Kidney (tissue), 14 donors: Measurements from ENCODE around the gene SZT2. TPM values are rescaled to one million over a fixed set of nuclear protein-coding genes. Genes with fewer than 3 reads are reported as not detected.

Source experiments
- DNase-seq, 5 donors: peaks; one replicate each; pipeline ENCODE4 v3.0.0-alpha.2; 2013 to 2020
- FAIRE-seq: peaks from 2 replicates; lab custom pipeline; 2012; peaks lifted over from hg19 to GRCh38; lab: Jason Lieb, UNC
- H3K27ac ChIP-seq, 2 donors: one replicate each; pipeline ENCODE4 v1.7.0; 2013; ENCODE audit warnings: low read depth in 2 of 2, low read length in 2 of 2, inconsistent platforms in 1 of 2
- H3K27me3 ChIP-seq: one replicate; pipeline ENCODE4 v1.7.1; 2013; ENCODE audit warnings: low read length, inconsistent platforms; ENCODE audit not compliant: control insufficient read depth, insufficient read depth
- H3K36me3 ChIP-seq, 3 donors: one replicate each; pipeline versions ENCODE4 v1.7.0 to v1.7.1; 2013; ENCODE audit warnings: low read length in 3 of 3, control low read depth in 1 of 3, inconsistent platforms in 1 of 3; ENCODE audit not compliant: insufficient read depth in 3 of 3, control insufficient read depth in 2 of 3
- H3K4me1 ChIP-seq, 3 donors: one replicate each; pipeline versions ENCODE4 v1.7.0 to v1.7.1; 2013; ENCODE audit warnings: low read length in 3 of 3, inconsistent platforms in 1 of 3, low read depth in 1 of 3; ENCODE audit not compliant: control insufficient read depth in 2 of 3, insufficient read depth in 2 of 3
- H3K4me3 ChIP-seq, 3 donors: one replicate each; pipeline versions ENCODE4 v1.7.0 to v1.8.1; 2013; ENCODE audit warnings: low read length in 3 of 3, control low read depth in 1 of 3, inconsistent platforms in 1 of 3
- H3K9ac ChIP-seq, 3 donors: one replicate each; pipeline versions ENCODE4 v1.7.0 to v1.7.1; 2013; ENCODE audit warnings: low read length in 3 of 3, control low read depth in 1 of 3, inconsistent platforms in 1 of 3
- H3K9me3 ChIP-seq, 3 donors: one replicate each; pipeline versions ENCODE4 v1.7.0 to v1.7.1; 2013; ENCODE audit warnings: low read length in 3 of 3, control low read depth in 1 of 3, inconsistent platforms in 1 of 3; ENCODE audit not compliant: control insufficient read depth in 2 of 3, insufficient read depth in 1 of 3
- CTCF ChIP-seq: IDR thresholded peaks from 3 replicates; pipeline ENCODE4 v1.5.1; 2012; ENCODE audit warnings: mild to moderate bottlenecking, moderate library complexity, borderline replicate concordance; ENCODE audit not compliant: insufficient read depth; ENCODE audit errors: extremely low read depth
- intact Hi-C: fragments of 100-400 bp; cut with DNase I; formaldehyde crosslinking; loops from one replicate; pipeline ENCODE4 v1.11.1; 2022
- polyA plus RNA-seq: library from polyadenylated mRNA; stranded (reverse); fragments of 350-450 nt; fragmentation: Illumina TruSeq; extraction: RNeasy Lipid Tissue Mini Kit (QIAGEN cat#74804); gene quantifications from one replicate; pipeline ENCODE4 v1.2.3, GENCODE V29; 2014; ENCODE audit warnings: low read depth, low replicate concordance; ENCODE audit not compliant: insufficient read depth
- total RNA-seq: library from RNA; stranded (reverse); fragmentation: NEBNext Ultra II Directional; extraction: Animal tissue kit (Norgen Biotek cat#: 25700); gene quantifications from one replicate; pipeline ENCODE4 v1.2.1, GENCODE V29; 2021
- donor health status: control.
- donor health status: control.
- donor health status: control.
- donor health status: control.
- donor health status: control.
- donor health status: DM: yes; HTN: yes; CAD: no.
- donor health status: Normal renal cell carcinoma (clear cell type).

The SZT2 gene
- total and polyA plus RNA-seq, 2 donors from 2014 or later = 10.4 to 66.8 TPM

GRCh38 chr1:43426221-43426620 lies 36.5 kb downstream of the SZT2 start:
- Histone ChIP-seq H3K27ac (no peak overlapping the region), H3K36me3 (peaks cover 7 to 91% (median 70%) of the 10 kb centered on the region in 3 donors), H3K9me3 (no peaks in the 10 kb centered on the region), H3K27me3 (no peaks in the 10 kb centered on the region), H3K4me1 (no peaks in the 10 kb centered on the region), H3K4me3 (no peak overlapping the region), H3K9ac (no peak overlapping the region)
- FAIRE-seq (no peak), DNase-seq (peak in 1 of 5 donors; percentile 51)
- intact Hi-C loops = no loop called here
- TF ChIP-seq CTCF = no peak

GRCh38 chr1:43427524-43427923 lies 37.8 kb downstream of the SZT2 start:
- intact Hi-C loops = no loop called here
- H3K36me3 ChIP-seq = peaks cover 7 to 90% (median 69%) of the 10 kb centered on the region in 3 donors
- H3K9ac ChIP-seq = no peak overlapping the region
- FAIRE-seq = no peak
- no peak overlapping the region for H3K27ac ChIP-seq
- no peaks in the 10 kb centered on the region for H3K9me3 ChIP-seq
- no peak for TF ChIP-seq CTCF
- DNase-seq = peak in 1 of 5 donors; percentile 57
- no peak overlapping the region for H3K4me3 ChIP-seq
- no peaks in the 10 kb centered on the region for H3K4me1 ChIP-seq
- no peaks in the 10 kb centered on the region for H3K27me3 ChIP-seq

GRCh38 chr1:43427941-43428340 lies 38.2 kb downstream of the SZT2 start:
- DNase-seq (peak in 1 of 5 donors; percentile 56), FAIRE-seq (no peak)
- H3K9ac ChIP-seq = no peak overlapping the region
- no peak overlapping the region for H3K27ac ChIP-seq
- no peaks in the 10 kb centered on the region for H3K27me3 ChIP-seq
- intact Hi-C loops = no loop called here
- peaks cover 7 to 90% (median 74%) of the 10 kb centered on the region in 3 donors for H3K36me3 ChIP-seq
- no peak for TF ChIP-seq CTCF
- H3K9me3 ChIP-seq = no peaks in the 10 kb centered on the region
- no peak overlapping the region for H3K4me3 ChIP-seq
- no peaks in the 10 kb centered on the region for H3K4me1 ChIP-seq

GRCh38 chr1:43430831-43431230 lies 41.1 kb downstream of the SZT2 start:
- no peak for FAIRE-seq
- H3K4me1 ChIP-seq = peaks cover 0 to 3% (median 0%) of the 10 kb centered on the region in 3 donors
- no peak overlapping the region for H3K27ac ChIP-seq
- DNase-seq = peak in 1 of 5 donors; percentile 49
- no peaks in the 10 kb centered on the region for H3K9me3 ChIP-seq
- intact Hi-C loops = no loop called here
- H3K27me3 ChIP-seq = no peaks in the 10 kb centered on the region
- peaks cover 5 to 80% (median 65%) of the 10 kb centered on the region in 3 donors for H3K36me3 ChIP-seq
- no peak overlapping the region for H3K9ac ChIP-seq
- TF ChIP-seq CTCF = no peak
- H3K4me3 ChIP-seq = no peak overlapping the region
